Measurements from ENCODE around the gene SPATA32.
"Not testable (repeated sequence)": the region's sequence is repeated elsewhere in the genome, so short reads cannot be mapped to it uniquely, and the experiment has no call there.

The SPATA32 gene

DNA sequence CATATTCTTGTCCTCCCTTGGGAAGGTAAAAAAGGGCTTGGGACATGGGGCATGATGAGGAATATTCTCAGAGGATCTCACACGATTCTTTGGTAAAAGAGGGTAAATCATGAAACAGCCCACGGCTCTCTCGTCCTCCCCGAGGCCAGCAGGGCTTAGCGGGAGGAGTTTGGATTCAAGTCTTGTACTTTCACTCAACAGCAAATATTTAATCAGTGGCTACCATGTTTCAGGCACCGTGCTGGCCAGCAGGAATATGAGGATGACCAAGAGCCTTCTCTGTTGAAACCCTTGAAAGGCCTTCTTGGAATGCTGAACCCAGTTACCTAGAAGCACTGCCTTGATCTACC is 46.1 kb upstream of the SPATA32 start:
- POLR2A ChIA-PET: interaction anchor here (0.6 to 1.4 kb wide), 8 partner anchors 8 to 158 kb away, joined by 3 to 6 read pairs (median 4); partner anchors contain the start of genes HEXIM2 and MAP3K14
- CTCF ChIA-PET: interaction anchor here (1.0 to 2.7 kb wide), 7 partner anchors 9 to 77 kb away, joined by 3 to 15 read pairs (median 5); partner anchors contain the start of gene MAP3K14
- no peak for DNase-seq (ENCODE audit: extremely low spot score)
- TF ChIP-seq, protein P1, sequence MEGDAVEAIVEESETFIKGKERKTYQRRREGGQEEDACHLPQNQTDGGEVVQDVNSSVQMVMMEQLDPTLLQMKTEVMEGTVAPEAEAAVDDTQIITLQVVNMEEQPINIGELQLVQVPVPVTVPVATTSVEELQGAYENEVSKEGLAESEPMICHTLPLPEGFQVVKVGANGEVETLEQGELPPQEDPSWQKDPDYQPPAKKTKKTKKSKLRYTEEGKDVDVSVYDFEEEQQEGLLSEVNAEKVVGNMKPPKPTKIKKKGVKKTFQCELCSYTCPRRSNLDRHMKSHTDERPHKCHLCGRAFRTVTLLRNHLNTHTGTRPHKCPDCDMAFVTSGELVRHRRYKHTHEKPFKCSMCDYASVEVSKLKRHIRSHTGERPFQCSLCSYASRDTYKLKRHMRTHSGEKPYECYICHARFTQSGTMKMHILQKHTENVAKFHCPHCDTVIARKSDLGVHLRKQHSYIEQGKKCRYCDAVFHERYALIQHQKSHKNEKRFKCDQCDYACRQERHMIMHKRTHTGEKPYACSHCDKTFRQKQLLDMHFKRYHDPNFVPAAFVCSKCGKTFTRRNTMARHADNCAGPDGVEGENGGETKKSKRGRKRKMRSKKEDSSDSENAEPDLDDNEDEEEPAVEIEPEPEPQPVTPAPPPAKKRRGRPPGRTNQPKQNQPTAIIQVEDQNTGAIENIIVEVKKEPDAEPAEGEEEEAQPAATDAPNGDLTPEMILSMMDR (IDR thresholded peaks at IDR 0.05; ENCODE audit: control extremely low read depth, extremely low read depth, low read depth, missing control alignments): no peak

DNA sequence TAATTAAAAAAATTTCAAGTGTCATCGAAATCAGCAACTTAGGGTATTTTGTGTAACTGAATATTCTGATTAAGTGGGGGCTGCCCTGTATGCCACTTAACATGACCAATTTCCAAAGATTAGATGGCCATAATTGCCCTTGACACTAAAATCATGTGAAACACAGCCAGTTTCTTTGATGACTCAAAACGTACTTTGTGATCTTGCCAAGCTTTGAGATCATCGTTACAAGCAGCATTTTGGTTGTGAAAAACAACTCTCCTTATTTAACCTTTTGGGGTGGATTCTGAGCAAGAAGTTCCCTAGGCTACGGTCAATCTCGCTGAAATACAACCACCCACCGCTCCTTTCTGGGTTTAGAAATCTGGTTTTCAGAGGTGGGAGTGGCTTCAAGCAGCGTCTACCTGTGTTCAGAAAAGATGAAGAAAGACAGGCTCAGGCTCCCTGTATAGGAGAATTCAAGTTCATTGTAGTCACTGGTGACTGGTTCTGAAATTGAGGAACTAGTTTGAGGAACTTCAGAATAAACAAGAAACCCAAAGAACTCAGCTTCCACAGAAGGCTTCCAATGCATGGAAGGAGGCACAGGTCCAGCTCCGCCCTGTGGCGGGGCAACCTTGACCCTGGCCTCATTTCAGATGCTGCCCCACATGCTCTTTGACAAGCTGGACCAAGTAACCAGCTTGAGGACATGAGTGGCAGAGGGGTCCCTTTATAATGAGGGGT is 45.6 kb upstream of the SPATA32 start:
- POLR2A ChIA-PET: interaction anchor here (1.0 to 1.4 kb wide), 6 partner anchors 8 to 158 kb away, joined by 3 to 6 read pairs (median 4); partner anchors contain the start of genes HEXIM2 and MAP3K14
- DNase-seq (ENCODE audit: extremely low spot score): peak; percentile 66

GRCh38 chr17:45306623-45307022 is 44.7 kb upstream of the SPATA32 start:
- POLR2A ChIA-PET: interaction anchor here (0.8 to 1.3 kb wide), 3 partner anchors 10 to 157 kb away, joined by 3 to 4 read pairs (median 3); partner anchors contain the start of genes HEXIM2 and MAP3K14
- TF ChIP-seq, protein P1 (IDR thresholded peaks at IDR 0.05; ENCODE audit: control extremely low read depth, extremely low read depth, low read depth, missing control alignments): no peak
- CTCF ChIA-PET: interaction anchor here (1.5 to 2.7 kb wide), 4 partner anchors 19 to 79 kb away, joined by 3 to 15 read pairs (median 5); no protein-coding TSS in a partner anchor
- no peak for DNase-seq (ENCODE audit: extremely low spot score)

More for the DNA sequence above, 45.6 kb upstream of the SPATA32 start:
- CTCF ChIA-PET: interaction anchor here (1.0 to 2.7 kb wide), 7 partner anchors 10 to 78 kb away, joined by 3 to 15 read pairs (median 5); partner anchors contain the start of gene MAP3K14
- TF ChIP-seq, protein P1 (IDR thresholded peaks at IDR 0.05; ENCODE audit: control extremely low read depth, extremely low read depth, low read depth, missing control alignments): no peak

DNA sequence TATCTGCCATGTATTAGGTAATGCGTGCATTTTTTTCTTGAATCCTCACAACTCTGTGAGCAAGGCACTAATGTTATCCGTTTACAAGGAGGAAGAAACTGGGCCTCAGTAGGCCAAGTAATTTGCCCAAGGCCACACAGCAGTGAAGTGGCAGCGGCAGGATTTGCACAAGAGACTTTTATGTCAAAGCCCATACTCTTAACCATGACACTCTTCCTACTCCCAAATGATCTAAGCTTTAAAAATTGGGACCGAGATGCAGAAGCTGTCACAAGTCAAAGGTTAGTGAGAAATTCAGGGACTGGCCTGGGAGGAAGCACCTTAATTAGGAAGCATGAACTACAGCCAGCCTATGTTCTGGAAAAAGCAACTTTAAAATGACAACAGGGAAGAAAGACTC is 44.2 kb upstream of the SPATA32 start:
- TF ChIP-seq, protein P1 (IDR thresholded peaks at IDR 0.05; ENCODE audit: control extremely low read depth, extremely low read depth, low read depth, missing control alignments): no peak
- no peak for DNase-seq (ENCODE audit: extremely low spot score)
- POLR2A ChIA-PET: interaction anchor here (0.8 kb wide), 1 partner anchor 10 kb away, joined by 4 read pairs; the partner anchor contains the start of gene MAP3K14
- CTCF ChIA-PET: interaction anchor here (0.9 to 1.6 kb wide), 5 partner anchors 10 to 171 kb away, joined by 3 to 5 read pairs (median 3); partner anchors contain the start of gene ACBD4

GRCh38 chr17:45305530-45306087 is 43.7 kb upstream of the SPATA32 start:
- DNase-seq (ENCODE audit: extremely low spot score): no peak
- TF ChIP-seq, protein P1 (IDR thresholded peaks at IDR 0.05; ENCODE audit: control extremely low read depth, extremely low read depth, low read depth, missing control alignments): no peak
- POLR2A ChIA-PET: interaction anchor here (1.0 kb wide), 1 partner anchor 12 kb away, joined by 6 read pairs; no protein-coding TSS in a partner anchor
- CTCF ChIA-PET: interaction anchor here (0.9 to 1.6 kb wide), 6 partner anchors 11 to 170 kb away, joined by 3 to 5 read pairs (median 4); partner anchors contain the start of genes ACBD4 and MAP3K14

- TF ChIP-seq, protein P1 (IDR thresholded peaks at IDR 0.05; ENCODE audit: control extremely low read depth, extremely low read depth, low read depth, missing control alignments): no peak
- ChIA-PET CTCF (interaction anchor here (0.6 to 5.5 kb wide), 8 partner anchors 10 to 87 kb away, joined by 3 to 30 read pairs (median 6); partner anchors contain the start of gene MAP3K14), POLR2A (interaction anchor here (1.7 kb wide), 1 partner anchor 9 kb away, joined by 5 read pairs; no protein-coding TSS in a partner anchor)
- DNase-seq (ENCODE audit: extremely low spot score): peak; percentile 55
These were observed 40.8 kb upstream of the SPATA32 start for GRCh38 chr17:45302649-45303173.

DNA sequence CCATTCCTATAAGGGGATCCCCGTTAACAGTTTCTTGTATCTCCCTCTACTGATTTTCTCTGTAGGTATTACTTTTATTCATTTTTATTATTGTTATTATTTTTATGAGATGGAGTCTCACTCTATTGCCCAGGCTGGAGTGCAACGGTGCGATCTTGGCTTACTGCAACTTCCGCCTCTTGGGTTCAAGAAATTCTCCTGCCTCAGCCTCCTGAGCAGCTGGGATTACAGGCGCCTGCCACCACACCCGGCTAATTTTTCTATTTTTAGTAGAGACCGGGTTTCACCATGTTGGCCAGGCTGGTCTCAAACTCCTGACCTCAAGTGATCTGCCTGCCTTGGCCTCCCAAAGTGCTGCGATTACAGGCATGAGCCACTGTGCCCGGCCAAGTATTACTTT is 40.3 kb upstream of the SPATA32 start:
- POLR2A ChIA-PET: interaction anchor here (1.7 kb wide), 1 partner anchor 10 kb away, joined by 5 read pairs; no protein-coding TSS in a partner anchor
- DNase-seq (ENCODE audit: extremely low spot score): not testable (repeated sequence)
- CTCF ChIA-PET: interaction anchor here (0.6 to 5.5 kb wide), 7 partner anchors 10 to 87 kb away, joined by 3 to 30 read pairs (median 8); partner anchors contain the start of gene MAP3K14
